Mesenchymal stem cell (in vitro differentiated cells and primary cell): ENCODE data around the gene CDK6.
A peak's percentile ranks its signal among the peaks of the same experiment; 100 is the strongest.

Experiments used
- DNase-seq: peaks from one replicate; pipeline ENCODE4 v3.0.0-alpha.2; 2013
- H2AFZ ChIP-seq: one replicate; pipeline ENCODE4 v1.6.1; 2013; ENCODE audit warnings: low read depth, mild to moderate bottlenecking, control low read depth, inconsistent platforms, low read length, moderate library complexity
- H2AK5ac ChIP-seq: 2 replicates; pipeline ENCODE4 v1.6.1; 2013; ENCODE audit warnings: low read length, moderate library complexity, mild to moderate bottlenecking, inconsistent platforms; ENCODE audit not compliant: severe bottlenecking
- H2BK120ac ChIP-seq: one replicate; pipeline ENCODE4 v1.6.1; 2013; ENCODE audit warnings: low read depth, mild to moderate bottlenecking, inconsistent platforms, low read length, moderate library complexity
- H2BK12ac ChIP-seq, 2 experiments: one replicate each; pipeline ENCODE4 v1.6.1; 2013; ENCODE audit warnings: inconsistent platforms in 2 of 2, low read length in 2 of 2, mild to moderate bottlenecking in 2 of 2, moderate library complexity in 2 of 2, control low read depth in 1 of 2
- H2BK15ac ChIP-seq: one replicate; pipeline ENCODE4 v1.6.1; 2013; ENCODE audit warnings: mild to moderate bottlenecking, low read depth, inconsistent platforms; ENCODE audit not compliant: poor library complexity, severe bottlenecking
- H2BK5ac ChIP-seq: 2 replicates; pipeline ENCODE4 v1.6.1; 2013; ENCODE audit warnings: low read depth, mild to moderate bottlenecking, low read length, control low read depth, inconsistent platforms; ENCODE audit not compliant: poor library complexity, severe bottlenecking
- H3K14ac ChIP-seq, 2 experiments: one replicate each; pipeline ENCODE4 v1.6.1; 2013; ENCODE audit warnings: inconsistent platforms in 2 of 2, low read length in 2 of 2, control low read depth in 1 of 2, mild to moderate bottlenecking in 1 of 2, moderate library complexity in 1 of 2
- H3K18ac ChIP-seq, 2 experiments: one replicate each; pipeline ENCODE4 v1.6.1; 2013; ENCODE audit warnings: inconsistent platforms in 2 of 2, low read length in 2 of 2, control low read depth in 1 of 2, low read depth in 1 of 2, mild to moderate bottlenecking in 1 of 2
- H3K23ac ChIP-seq, 2 experiments: one replicate each; pipeline ENCODE4 v1.6.1; 2013; ENCODE audit warnings: inconsistent platforms in 2 of 2, low read length in 2 of 2, mild to moderate bottlenecking in 2 of 2, moderate library complexity in 2 of 2, control low read depth in 1 of 2
- H3K27ac ChIP-seq: 2 replicates; pipeline ENCODE4 v1.5.1; 2013; ENCODE audit warnings: mild to moderate bottlenecking, moderate library complexity, low read length, control low read depth, inconsistent platforms; ENCODE audit not compliant: poor library complexity, severe bottlenecking
- H3K27me3 ChIP-seq, 2 experiments: 2 replicates each; pipeline versions ENCODE4 v1.6.1 to v1.7.0; 2013; ENCODE audit warnings: low read length in 2 of 2, mild to moderate bottlenecking in 2 of 2, moderate library complexity in 2 of 2, control low read depth in 1 of 2, inconsistent platforms in 1 of 2; ENCODE audit not compliant: control insufficient read depth in 1 of 2, insufficient read depth in 1 of 2
- H3K36me3 ChIP-seq, 2 experiments: 2 replicates each; pipeline versions ENCODE4 v1.6.1 to v1.7.0; 2013; ENCODE audit warnings: low read length in 2 of 2, control low read depth in 1 of 2, inconsistent platforms in 1 of 2, low read depth in 1 of 2, mild to moderate bottlenecking in 1 of 2; ENCODE audit not compliant: insufficient read depth in 2 of 2, control insufficient read depth in 1 of 2
- H3K4ac ChIP-seq, 2 experiments: one replicate each; pipeline ENCODE4 v1.6.1; 2013; ENCODE audit warnings: inconsistent platforms in 2 of 2, low read length in 2 of 2, mild to moderate bottlenecking in 2 of 2, moderate library complexity in 2 of 2, control low read depth in 1 of 2, low read depth in 1 of 2
- H3K4me1 ChIP-seq: 2 replicates; pipeline ENCODE4 v1.6.1; 2013; ENCODE audit warnings: low read depth, low read length, control low read depth; ENCODE audit not compliant: control insufficient read depth, insufficient read depth
- H3K4me2 ChIP-seq: 2 replicates; pipeline ENCODE4 v1.6.1; 2013; ENCODE audit warnings: low read length, mild to moderate bottlenecking, inconsistent platforms; ENCODE audit not compliant: poor library complexity, severe bottlenecking
- H3K4me3 ChIP-seq, 2 experiments: 2 replicates each; pipeline versions ENCODE4 v1.5.1 to v1.7.0; 2013; ENCODE audit warnings: low read length in 2 of 2, mild to moderate bottlenecking in 2 of 2, control low read depth in 1 of 2, low read depth in 1 of 2; ENCODE audit not compliant: insufficient read depth in 1 of 2
- H3K79me1 ChIP-seq: replicated peaks from 2 replicates; pipeline ENCODE4 v1.6.1; 2013; ENCODE audit warnings: mild to moderate bottlenecking, control low read depth, low read length, inconsistent platforms; ENCODE audit not compliant: poor library complexity, severe bottlenecking
- H3K9ac ChIP-seq: 2 replicates; pipeline ENCODE4 v1.7.0; 2013; ENCODE audit warnings: mild to moderate bottlenecking, low read length, moderate library complexity
- H3K9me3 ChIP-seq: 2 replicates; pipeline ENCODE4 v1.7.0; 2013; ENCODE audit warnings: mild to moderate bottlenecking, low read length; ENCODE audit not compliant: control insufficient read depth
- H4K8ac ChIP-seq: one replicate; pipeline ENCODE4 v1.6.1; 2013; ENCODE audit warnings: inconsistent platforms, mild to moderate bottlenecking, low read length, moderate library complexity
- H4K91ac ChIP-seq: one replicate; pipeline ENCODE4 v1.6.1; 2013; ENCODE audit warnings: mild to moderate bottlenecking, low read length, inconsistent platforms
- WGBS: methylation state at CpG from one replicate; pipeline ENCODE4 v1.1.7; 2013; ENCODE audit warnings: mixed read lengths; 5-methylcytosine and 5-hydroxymethylcytosine counted together

CDK6 gene

DNA sequence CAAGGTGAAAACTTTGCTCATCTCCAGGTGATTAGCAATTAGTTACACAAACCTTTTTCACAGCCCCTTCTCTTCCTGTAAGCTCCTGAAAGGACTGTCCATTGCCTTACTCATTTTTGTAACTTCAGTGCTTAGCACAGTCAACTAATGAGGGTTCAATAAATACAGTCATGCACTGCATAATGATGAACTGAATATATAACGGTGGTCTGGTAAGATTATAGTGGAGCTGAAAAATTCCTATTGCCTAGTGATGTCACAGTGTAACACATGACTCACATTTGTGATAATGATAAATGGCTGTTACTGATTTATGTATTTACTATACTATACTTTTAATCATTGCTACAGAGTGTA is 233.3 kb downstream of the CDK6 start:
- no peak overlapping the region for H3K27ac ChIP-seq
- no peak overlapping the region for H2BK12ac ChIP-seq
- H3K4me3 ChIP-seq: no peak overlapping the region
- H3K9me3 ChIP-seq: no peaks in the 10 kb centered on the region
- H3K18ac ChIP-seq: no peak overlapping the region
- H3K4me2 ChIP-seq: no peak overlapping the region
- no peak overlapping the region for H2AK5ac ChIP-seq
- no peaks in the 10 kb centered on the region for H3K27me3 ChIP-seq
- no peak overlapping the region for H2AFZ ChIP-seq
- H3K4ac ChIP-seq: no peak overlapping the region
- H4K8ac ChIP-seq: no peak overlapping the region
- H2BK5ac ChIP-seq: no peak overlapping the region
- WGBS: 86% methylated on average over 1 of the region's 1 CpG
- no peak overlapping the region for H2BK15ac ChIP-seq
- no peak overlapping the region for H3K14ac ChIP-seq
- H3K36me3 ChIP-seq: peaks cover 8 to 14% of the 10 kb centered on the region in 2 experiments
- peaks cover 6% of the 10 kb centered on the region for H3K79me1 ChIP-seq
- no peaks in the 10 kb centered on the region for H3K4me1 ChIP-seq
- H2BK120ac ChIP-seq: no peak overlapping the region
- no peak for DNase-seq
- H3K9ac ChIP-seq: no peak overlapping the region
- H3K23ac ChIP-seq: no peak overlapping the region
- no peak overlapping the region for H4K91ac ChIP-seq

DNA sequence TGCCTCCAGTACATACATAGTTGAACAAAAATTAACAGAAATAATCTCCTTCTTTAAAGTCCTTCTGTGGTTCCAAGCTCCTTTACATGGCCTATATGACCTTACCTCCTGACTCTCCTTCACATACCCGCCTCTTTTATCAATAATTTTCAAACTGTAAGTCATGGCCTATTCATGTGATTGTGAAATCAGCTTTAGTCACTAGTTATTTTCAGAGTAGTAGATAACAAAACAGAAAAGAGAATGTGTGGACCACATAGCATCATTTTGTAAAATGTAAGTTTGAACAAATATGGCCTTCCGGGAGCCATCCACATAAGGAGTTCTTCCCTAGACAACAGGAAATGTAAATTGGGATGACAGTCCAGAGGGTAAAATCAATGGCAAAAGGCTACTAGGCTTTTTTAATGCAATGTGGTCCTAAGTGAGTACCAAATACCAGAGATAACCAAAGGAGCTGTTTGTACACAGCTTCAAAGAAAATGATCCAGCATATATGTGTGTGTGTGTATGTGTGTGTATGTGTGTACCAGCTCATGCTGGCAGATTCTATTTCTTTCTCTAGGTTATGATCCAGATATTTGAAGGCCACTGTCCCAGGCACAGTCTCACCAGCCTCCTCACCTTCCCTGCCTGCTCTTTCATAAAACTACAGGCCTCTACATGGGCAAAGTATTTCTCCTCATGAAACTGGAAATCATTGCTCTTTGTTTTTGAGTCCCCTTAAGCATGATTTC is 233.9 kb downstream of the CDK6 start:
- H3K23ac ChIP-seq: no peak overlapping the region
- H3K14ac ChIP-seq: no peak overlapping the region
- H2BK12ac ChIP-seq: no peak overlapping the region
- no peak overlapping the region for H3K4me3 ChIP-seq
- H3K27me3 ChIP-seq: no peaks in the 10 kb centered on the region
- H3K79me1 ChIP-seq: peaks cover 6% of the 10 kb centered on the region
- H3K9me3 ChIP-seq: no peaks in the 10 kb centered on the region
- H3K18ac ChIP-seq: no peak overlapping the region
- no peaks in the 10 kb centered on the region for H3K4me1 ChIP-seq
- no peak overlapping the region for H2BK15ac ChIP-seq
- WGBS: 100% methylated on average over 1 of the region's 2 CpGs
- H3K27ac ChIP-seq: no peak overlapping the region
- H2AK5ac ChIP-seq: no peak overlapping the region
- no peak overlapping the region for H2BK120ac ChIP-seq
- H4K91ac ChIP-seq: no peak overlapping the region
- DNase-seq: no peak
- no peak overlapping the region for H3K9ac ChIP-seq
- H2AFZ ChIP-seq: no peak overlapping the region
- no peak overlapping the region for H3K4me2 ChIP-seq
- no peak overlapping the region for H2BK5ac ChIP-seq
- H3K36me3 ChIP-seq: peaks cover 8 to 14% of the 10 kb centered on the region in 2 experiments
- no peak overlapping the region for H4K8ac ChIP-seq
- H3K4ac ChIP-seq: no peak overlapping the region

DNA sequence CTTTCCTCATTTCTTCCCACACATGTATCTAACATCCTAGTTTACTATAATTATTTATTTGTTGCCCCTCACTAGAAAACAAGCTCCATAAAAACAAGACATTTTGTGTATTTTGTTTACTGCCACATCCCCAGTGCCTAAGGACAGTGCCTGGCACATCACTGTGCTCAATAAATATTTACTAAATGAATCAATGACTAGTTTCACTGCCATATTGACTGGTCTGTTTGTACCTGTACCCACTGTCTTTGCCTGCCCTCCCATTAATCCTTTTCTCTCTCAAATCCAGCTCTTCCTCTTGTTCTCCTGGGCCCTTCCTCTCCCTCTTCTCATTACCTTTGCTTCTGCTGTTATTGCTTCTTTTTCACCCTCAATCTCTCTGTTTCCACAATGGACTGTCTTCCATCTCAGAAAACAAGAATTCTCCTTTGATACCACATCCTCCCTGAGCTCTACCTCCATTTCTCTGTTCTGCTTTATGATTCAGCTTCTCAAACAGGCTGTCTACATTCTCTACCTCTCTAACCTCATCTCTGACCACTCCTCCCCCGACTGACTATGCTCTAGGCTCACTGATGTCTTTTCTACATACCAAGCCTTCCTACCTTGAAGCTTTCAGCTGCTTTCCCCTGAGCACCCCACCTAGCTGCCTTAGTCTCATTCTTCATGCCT is 237.9 kb downstream of the CDK6 start:
- H2AFZ ChIP-seq: no peak overlapping the region
- no peak overlapping the region for H3K14ac ChIP-seq
- H3K9ac ChIP-seq: no peak overlapping the region
- no peak overlapping the region for H3K4me3 ChIP-seq
- 51% methylated on average over 1 of the region's 1 CpG for WGBS
- H4K8ac ChIP-seq: no peak overlapping the region
- H3K36me3 ChIP-seq: no peaks in the 10 kb centered on the region
- no peak overlapping the region for H4K91ac ChIP-seq
- H3K4me1 ChIP-seq: no peaks in the 10 kb centered on the region
- H3K4ac ChIP-seq: no peak overlapping the region
- H3K23ac ChIP-seq: no peak overlapping the region
- no peak overlapping the region for H3K18ac ChIP-seq
- no peak for DNase-seq
- no peaks in the 10 kb centered on the region for H3K9me3 ChIP-seq
- no peak overlapping the region for H3K27ac ChIP-seq
- no peak overlapping the region for H3K4me2 ChIP-seq
- H2BK5ac ChIP-seq: no peak overlapping the region
- no peak overlapping the region for H2BK15ac ChIP-seq
- no peaks in the 10 kb centered on the region for H3K27me3 ChIP-seq
- H2AK5ac ChIP-seq: no peak overlapping the region
- H3K79me1 ChIP-seq: no peaks in the 10 kb centered on the region
- no peak overlapping the region for H2BK12ac ChIP-seq
- H2BK120ac ChIP-seq: no peak overlapping the region

GRCh38 chr7:92595281-92595680 is 241.1 kb downstream of the CDK6 start:
- H3K4me1 ChIP-seq: peaks cover 4% of the 10 kb centered on the region
- no peaks in the 10 kb centered on the region for H3K36me3 ChIP-seq
- H4K91ac ChIP-seq: no peak overlapping the region
- no peak overlapping the region for H2BK12ac ChIP-seq
- no peak overlapping the region for H3K18ac ChIP-seq
- H2BK5ac ChIP-seq: no peak overlapping the region
- WGBS: 63% methylated on average over 2 of the region's 4 CpGs
- no peak overlapping the region for H2AK5ac ChIP-seq
- H2BK120ac ChIP-seq: no peak overlapping the region
- H3K23ac ChIP-seq: no peak overlapping the region
- no peak overlapping the region for H3K4me2 ChIP-seq
- DNase-seq: peak; percentile 39
- H3K4me3 ChIP-seq: peak overlapping the region in 1 of 2 experiments; percentile 16
- no peaks in the 10 kb centered on the region for H3K9me3 ChIP-seq
- no peaks in the 10 kb centered on the region for H3K27me3 ChIP-seq
- H3K9ac ChIP-seq: peak overlapping the region; percentile 81
- peaks cover 2% of the 10 kb centered on the region for H3K79me1 ChIP-seq
- no peak overlapping the region for H3K14ac ChIP-seq
- H2AFZ ChIP-seq: no peak overlapping the region
- no peak overlapping the region for H3K4ac ChIP-seq
- no peak overlapping the region for H4K8ac ChIP-seq
- H3K27ac ChIP-seq: no peak overlapping the region
- H2BK15ac ChIP-seq: no peak overlapping the region
